Measurements from ENCODE around the gene ZMIZ2.

ZMIZ2 gene

DNA sequence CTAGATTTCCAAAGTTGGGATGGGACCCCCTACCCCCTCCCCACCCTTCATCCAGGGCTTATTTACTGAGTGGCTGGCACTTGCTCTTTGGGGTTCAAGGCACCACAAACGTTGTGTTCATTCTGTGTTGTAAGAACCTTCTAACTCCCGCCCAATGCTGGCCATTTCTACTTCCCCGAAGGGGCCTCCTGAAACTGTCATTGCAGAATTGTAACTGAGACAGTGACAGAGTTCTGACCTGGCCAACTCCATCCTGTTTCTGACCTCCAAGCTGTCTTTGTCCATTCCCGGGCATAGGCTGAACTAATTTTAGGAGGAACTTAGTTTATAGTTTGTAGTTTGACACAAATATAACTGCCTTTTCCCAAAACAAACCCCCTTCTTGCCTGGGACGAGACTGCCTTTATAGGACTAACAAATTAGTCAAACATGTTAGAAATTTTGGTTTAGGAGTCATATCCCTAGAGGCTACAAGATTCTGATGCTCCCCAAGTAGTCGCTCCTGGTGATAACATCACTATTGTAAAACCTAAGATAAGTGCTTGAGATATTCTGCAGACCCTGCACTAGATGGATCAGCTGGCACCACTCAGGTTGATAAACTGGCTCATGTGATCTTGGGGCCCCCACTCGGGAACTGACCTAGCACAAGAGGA lies 34.8 kb upstream of the ZMIZ2 start:
- no peaks in the 10 kb centered on the region for H4K20me1 ChIP-seq (ENCODE audit: low read depth, low read length)
- no peaks in the 10 kb centered on the region for H3K27me3 ChIP-seq (ENCODE audit: low read length)
- H3K9ac ChIP-seq (ENCODE audit: low read length) = no peak overlapping the region
- H2AFZ ChIP-seq (ENCODE audit: low read depth, low read length, severe bottlenecking) = no peak overlapping the region
- no peaks in the 10 kb centered on the region for H3K9me2 ChIP-seq (replicated peaks; ENCODE audit: insufficient read depth, low read length)
- H3K36me3 ChIP-seq (ENCODE audit: low read length) = no peaks in the 10 kb centered on the region
- H3K79me2 ChIP-seq (ENCODE audit: insufficient read depth, low read length) = no peaks in the 10 kb centered on the region
- H3F3A ChIP-seq (ENCODE audit: insufficient read depth) = no peaks in the 10 kb centered on the region
- no peak overlapping the region for H3K4me2 ChIP-seq (ENCODE audit: low read depth, low read length, poor library complexity, severe bottlenecking)
- H3K4me3 ChIP-seq (ENCODE audit: insufficient read depth, low read length, poor library complexity, severe bottlenecking) = no peak overlapping the region
- no peak for TF ChIP-seq EZH2phosphoT487 (conservative IDR thresholded peaks at IDR 0.05; ENCODE audit: low read length)
- TF ChIP-seq, protein P1, sequence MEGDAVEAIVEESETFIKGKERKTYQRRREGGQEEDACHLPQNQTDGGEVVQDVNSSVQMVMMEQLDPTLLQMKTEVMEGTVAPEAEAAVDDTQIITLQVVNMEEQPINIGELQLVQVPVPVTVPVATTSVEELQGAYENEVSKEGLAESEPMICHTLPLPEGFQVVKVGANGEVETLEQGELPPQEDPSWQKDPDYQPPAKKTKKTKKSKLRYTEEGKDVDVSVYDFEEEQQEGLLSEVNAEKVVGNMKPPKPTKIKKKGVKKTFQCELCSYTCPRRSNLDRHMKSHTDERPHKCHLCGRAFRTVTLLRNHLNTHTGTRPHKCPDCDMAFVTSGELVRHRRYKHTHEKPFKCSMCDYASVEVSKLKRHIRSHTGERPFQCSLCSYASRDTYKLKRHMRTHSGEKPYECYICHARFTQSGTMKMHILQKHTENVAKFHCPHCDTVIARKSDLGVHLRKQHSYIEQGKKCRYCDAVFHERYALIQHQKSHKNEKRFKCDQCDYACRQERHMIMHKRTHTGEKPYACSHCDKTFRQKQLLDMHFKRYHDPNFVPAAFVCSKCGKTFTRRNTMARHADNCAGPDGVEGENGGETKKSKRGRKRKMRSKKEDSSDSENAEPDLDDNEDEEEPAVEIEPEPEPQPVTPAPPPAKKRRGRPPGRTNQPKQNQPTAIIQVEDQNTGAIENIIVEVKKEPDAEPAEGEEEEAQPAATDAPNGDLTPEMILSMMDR (IDR thresholded peaks at IDR 0.05; ENCODE audit: insufficient read depth, low read length, poor library complexity, severe bottlenecking) = no peak
- H3K9me3 ChIP-seq (ENCODE audit: insufficient read depth, low read length) = no peaks in the 10 kb centered on the region
- no peak overlapping the region for H3K27ac ChIP-seq (ENCODE audit: low read depth, low read length)

DNA sequence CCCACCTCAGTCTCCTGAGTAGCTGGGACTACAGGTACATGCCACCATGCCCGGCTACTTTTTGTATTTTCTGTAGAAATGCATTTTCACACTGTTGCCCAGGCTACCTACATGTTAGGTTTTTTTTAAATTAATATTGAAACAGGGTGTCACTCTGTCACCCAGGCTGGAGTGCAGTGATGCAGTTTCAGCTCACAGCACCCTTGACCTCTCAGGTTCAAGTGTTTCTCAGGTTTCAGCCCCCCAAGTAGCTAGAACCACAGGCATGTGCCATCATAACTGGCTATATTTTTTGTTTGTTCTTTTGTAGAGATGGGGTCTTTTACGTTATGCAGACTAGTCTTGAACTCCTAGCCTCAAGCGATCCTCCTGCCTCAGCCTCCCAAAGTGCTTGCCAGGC lies 32.4 kb upstream of the ZMIZ2 start:
- no peak overlapping the region for H3K9ac ChIP-seq (ENCODE audit: low read length)

DNA sequence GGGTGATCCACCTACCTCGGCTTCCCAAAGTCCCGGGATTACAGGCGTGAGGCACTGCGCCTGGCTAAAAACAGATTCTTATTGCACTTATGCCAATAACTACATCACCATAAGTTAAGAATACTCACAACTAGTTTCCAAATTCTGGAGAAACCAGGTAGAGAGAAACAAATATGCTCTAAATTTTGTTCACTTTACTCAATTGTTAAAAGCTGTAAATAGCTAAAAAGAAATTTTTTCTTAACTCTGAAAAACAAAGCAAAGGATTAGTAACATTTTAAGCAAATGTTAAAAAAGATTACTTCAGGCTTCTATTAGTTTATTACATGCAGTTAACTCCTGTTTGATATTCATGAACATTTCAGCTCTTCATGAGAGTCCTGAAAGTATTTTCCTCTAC lies 28.3 kb upstream of the ZMIZ2 start:
- no peak overlapping the region for H3K4me3 ChIP-seq (ENCODE audit: insufficient read depth, low read length, poor library complexity, severe bottlenecking)
- H2AFZ ChIP-seq (ENCODE audit: low read depth, low read length, severe bottlenecking) = no peak overlapping the region
- no peak overlapping the region for H3K4me2 ChIP-seq (ENCODE audit: low read depth, low read length, poor library complexity, severe bottlenecking)
- TF ChIP-seq, protein P1 (IDR thresholded peaks at IDR 0.05; ENCODE audit: insufficient read depth, low read length, poor library complexity, severe bottlenecking) = no peak
- no peak for TF ChIP-seq EZH2phosphoT487 (conservative IDR thresholded peaks at IDR 0.05; ENCODE audit: low read length)
- H3K9me2 ChIP-seq (replicated peaks; ENCODE audit: insufficient read depth, low read length) = no peaks in the 10 kb centered on the region
- no peak overlapping the region for H3K9ac ChIP-seq (ENCODE audit: low read length)
- H3K9me3 ChIP-seq (ENCODE audit: insufficient read depth, low read length) = peaks cover 13% of the 10 kb centered on the region; the same call in 1 of the 2 replicates
- H3F3A ChIP-seq (ENCODE audit: insufficient read depth) = no peaks in the 10 kb centered on the region
- H3K27ac ChIP-seq (ENCODE audit: low read depth, low read length) = no peak overlapping the region
- H3K36me3 ChIP-seq (ENCODE audit: low read length) = no peaks in the 10 kb centered on the region; the same call in 1 of the 2 replicates
- no peaks in the 10 kb centered on the region for H4K20me1 ChIP-seq (ENCODE audit: low read depth, low read length)
- no peaks in the 10 kb centered on the region for H3K27me3 ChIP-seq (ENCODE audit: low read length)
- H3K79me2 ChIP-seq (ENCODE audit: insufficient read depth, low read length) = no peaks in the 10 kb centered on the region

More for the DNA sequence above, 32.4 kb upstream of the ZMIZ2 start:
- Histone ChIP-seq H3K36me3 (ENCODE audit: low read length) (no peaks in the 10 kb centered on the region; the same call in 1 of the 2 replicates), H3K27me3 (ENCODE audit: low read length) (no peaks in the 10 kb centered on the region), H3K79me2 (ENCODE audit: insufficient read depth, low read length) (no peaks in the 10 kb centered on the region), H2AFZ (ENCODE audit: low read depth, low read length, severe bottlenecking) (no peak overlapping the region), H3K9me2 (replicated peaks; ENCODE audit: insufficient read depth, low read length) (no peaks in the 10 kb centered on the region), H3F3A (ENCODE audit: insufficient read depth) (no peaks in the 10 kb centered on the region), H3K9me3 (ENCODE audit: insufficient read depth, low read length) (peaks cover 11% of the 10 kb centered on the region; the same call in 1 of the 2 replicates), H4K20me1 (ENCODE audit: low read depth, low read length) (no peaks in the 10 kb centered on the region), H3K4me3 (ENCODE audit: insufficient read depth, low read length, poor library complexity, severe bottlenecking) (no peak overlapping the region), H3K27ac (ENCODE audit: low read depth, low read length) (no peak overlapping the region), H3K4me2 (ENCODE audit: low read depth, low read length, poor library complexity, severe bottlenecking) (no peak overlapping the region)
- TF ChIP-seq EZH2phosphoT487 (conservative IDR thresholded peaks at IDR 0.05; ENCODE audit: low read length) = no peak
- TF ChIP-seq, protein P1 (IDR thresholded peaks at IDR 0.05; ENCODE audit: insufficient read depth, low read length, poor library complexity, severe bottlenecking) = no peak

Data from SU-DHL-6 (cell line).